DMS153 treated with DMSO at 0.1 percent for 48 hours (cell line): ENCODE data around the gene C2CD3.
"Not testable (repeated sequence)": the region's sequence is repeated elsewhere in the genome, so short reads cannot be mapped to it uniquely, and the experiment has no call there.

ENCODE experiments used
- DNase-seq: peaks from one replicate; lab custom pipeline; 2025; ENCODE audit not compliant: unreplicated experiment; lab: John Stamatoyannopoulos, UW

C2CD3 gene

DNA sequence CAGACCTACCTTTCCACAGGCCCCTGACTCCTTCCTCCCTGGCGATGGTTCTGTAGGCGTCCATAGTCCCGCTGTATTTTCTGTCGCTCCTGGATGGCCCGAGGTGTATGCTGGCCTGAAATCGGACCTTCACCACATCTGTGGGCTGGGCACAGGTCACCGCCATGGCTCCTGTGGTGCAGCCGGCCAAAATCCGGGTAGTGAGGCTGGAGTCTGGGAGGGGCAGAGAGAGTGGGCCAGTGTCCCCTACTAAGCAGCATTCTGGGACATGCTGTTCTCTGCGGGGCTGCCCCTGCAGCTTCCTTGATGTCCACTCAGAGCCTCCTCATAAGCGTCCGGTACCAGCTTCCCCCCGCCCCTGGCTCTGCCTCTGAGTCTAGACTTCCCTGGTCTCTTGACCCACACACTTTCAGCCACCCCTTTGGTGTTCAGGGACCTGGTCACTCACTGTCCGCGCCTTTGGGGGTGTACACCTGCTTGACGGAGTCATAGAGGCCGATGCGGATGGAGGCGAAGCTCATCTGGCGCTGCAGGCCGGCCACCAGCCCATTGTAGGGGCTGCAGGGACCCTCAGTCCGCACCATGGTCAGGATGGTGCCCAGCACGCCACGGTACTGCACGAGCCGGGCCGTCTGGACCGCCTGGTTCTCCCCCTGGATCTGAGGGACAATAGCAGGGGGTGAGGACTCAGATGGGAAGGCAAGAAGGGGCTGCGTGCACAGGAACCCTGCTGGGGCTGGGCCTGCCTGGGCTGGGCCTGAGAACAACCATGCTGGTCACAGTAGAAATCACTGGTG lies 164.9 kb downstream of the C2CD3 start:
- DNase-seq, result no peak

DNA sequence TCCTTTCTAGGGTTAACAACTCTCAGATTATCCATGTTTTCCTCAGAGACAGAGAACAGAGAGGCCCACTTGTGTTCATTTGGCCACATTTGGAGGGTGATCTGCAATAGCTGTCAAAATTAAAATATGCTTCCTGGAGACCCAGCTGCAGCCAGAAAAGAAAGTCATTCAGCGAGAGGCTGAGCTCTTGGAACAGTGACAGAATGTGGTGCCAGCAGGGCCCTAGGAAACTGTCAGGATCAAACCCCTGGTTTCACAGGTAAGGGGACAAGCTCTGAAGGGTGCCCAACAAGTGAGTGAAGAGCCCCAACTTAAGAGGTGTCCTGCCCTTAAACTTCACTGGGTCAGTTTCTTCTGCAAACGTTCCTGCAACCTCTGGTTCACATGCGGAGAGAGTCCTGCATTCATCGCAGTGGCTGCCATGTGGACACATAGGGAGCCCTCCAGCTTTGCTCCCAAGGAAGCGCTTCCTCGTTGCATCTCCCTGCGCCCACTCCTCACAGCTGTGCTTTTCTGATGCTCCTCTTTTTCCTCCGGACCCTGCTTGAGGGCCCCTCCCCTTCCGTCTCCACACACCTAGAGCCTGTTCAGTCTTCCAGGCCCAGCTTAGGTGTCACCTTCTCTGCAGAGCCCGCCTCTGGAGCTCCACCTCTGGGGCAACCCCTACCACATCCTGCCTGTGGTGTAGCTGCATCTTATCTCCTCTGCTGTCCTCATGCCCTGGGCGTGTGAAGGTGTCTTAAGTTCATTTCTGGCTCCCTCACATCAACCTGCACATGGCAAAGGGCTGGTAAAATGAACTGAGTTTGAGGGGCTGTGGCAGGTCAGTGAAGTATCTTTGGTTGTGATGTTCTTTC lies 165.8 kb downstream of the C2CD3 start:
- DNase-seq, result no peak

DNA sequence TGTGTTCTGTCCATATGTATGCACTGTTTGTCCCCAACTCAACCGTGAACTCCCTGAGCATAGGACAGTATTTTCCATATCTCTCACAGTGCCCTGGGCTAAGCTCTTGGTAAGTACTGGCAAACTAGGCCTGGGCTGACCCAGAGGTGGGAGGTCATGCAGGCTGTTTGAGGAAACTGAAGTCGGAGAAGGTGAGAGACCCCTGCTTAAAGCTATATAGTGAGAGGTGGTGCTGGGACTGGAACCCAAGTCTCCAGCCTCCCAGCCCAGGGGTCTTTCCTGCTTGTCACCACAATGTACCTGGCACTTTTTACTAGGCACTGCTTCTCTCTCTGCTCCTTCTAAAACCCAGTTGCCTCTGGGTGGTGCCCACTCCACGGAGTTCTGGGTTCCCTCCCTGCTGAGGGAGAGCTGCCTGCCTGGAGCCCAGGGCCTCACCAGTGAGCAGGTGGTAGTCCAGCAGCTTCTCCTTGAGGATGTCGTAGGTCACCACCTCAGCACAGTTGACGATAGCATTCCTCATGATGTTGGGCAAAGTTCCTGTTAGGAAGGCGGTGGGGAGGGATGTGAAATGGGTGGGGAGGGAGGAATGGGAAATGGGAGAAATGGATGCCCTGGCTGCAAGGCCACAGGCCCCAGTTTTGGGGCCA lies 166.6 kb downstream of the C2CD3 start:
- no peak for DNase-seq

DNA sequence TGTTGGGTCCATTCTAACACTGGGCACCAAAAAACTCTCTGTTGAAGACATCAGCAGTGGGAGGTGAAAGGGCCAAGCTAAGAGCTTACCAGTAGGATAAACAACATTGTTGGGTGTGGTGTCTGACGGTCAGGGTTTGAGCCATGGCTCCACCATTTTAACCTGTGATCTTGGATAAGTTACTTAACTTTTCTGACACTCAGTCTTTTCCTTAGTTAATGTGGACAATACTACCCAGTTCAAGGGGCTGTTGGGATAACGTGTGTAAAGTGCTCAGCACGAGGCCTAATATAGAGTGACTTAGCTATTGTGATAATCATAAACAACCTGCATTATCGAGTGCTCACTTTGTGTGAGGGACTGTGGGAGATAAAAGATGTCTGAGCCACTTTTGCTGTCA lies 168.0 kb downstream of the C2CD3 start:
- DNase-seq, result no peak

DNA sequence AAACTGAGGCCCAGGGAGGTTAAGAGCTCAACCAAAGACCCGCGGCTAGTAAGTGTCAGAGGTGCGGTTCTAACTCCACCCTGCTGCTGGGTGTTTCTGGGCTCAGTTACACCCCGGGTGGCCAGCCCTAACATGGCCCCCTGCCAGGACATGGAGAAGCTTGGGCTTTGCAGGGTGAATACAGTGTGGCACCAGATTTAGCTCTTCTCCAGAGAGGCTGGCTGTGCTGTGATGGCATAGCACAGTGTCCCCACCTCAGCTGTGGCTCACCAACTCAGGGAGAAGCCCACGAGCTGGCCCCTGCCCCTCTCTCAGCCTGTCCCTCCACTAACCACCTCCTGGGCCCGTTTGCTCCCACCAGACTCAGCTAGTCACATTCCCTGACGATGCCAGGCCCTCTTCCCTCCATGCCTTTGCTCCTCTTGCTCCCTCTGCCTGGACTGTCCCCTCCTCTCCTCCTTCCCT lies 168.9 kb downstream of the C2CD3 start:
- DNase-seq, result no peak

DNA sequence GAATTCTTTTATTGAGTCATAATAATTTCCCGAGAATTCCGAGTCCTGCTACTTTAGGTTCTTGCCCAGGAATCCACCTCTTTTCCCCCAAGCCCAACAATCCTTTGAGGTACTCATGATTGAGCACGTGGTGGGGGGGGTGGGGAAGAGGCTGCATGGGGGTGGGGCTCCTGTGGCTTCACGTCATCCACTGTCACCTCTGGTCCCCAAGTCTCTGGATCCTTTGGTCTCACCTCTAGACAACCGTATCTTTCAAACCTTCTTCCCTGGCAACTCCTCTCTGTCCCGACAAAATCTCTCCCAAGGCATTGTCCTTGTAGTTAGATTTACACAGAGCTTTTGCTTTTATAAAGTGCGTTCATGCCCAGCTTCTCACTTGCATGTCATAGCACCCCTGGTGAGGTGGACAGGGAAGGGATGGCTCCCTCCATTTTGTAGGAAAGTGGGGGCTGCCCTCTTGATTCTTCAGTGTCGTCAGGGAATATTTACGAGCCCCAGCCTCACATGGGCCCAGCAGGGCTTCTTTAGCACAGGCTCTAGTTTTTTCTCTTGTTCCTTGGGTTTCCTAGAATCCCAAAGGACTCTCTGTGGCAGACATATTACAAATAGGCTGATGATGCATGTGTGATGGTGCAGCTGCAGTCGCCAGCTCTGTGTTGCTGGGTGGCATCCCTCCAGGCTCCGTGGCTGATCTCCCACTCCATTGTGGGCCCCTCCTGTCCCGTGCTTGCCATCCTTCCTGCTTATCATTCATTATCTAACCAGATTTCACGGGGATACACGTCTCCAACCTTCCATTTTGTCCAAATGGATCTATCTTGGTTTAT lies 170.3 kb downstream of the C2CD3 start:
- no peak for DNase-seq

DNA sequence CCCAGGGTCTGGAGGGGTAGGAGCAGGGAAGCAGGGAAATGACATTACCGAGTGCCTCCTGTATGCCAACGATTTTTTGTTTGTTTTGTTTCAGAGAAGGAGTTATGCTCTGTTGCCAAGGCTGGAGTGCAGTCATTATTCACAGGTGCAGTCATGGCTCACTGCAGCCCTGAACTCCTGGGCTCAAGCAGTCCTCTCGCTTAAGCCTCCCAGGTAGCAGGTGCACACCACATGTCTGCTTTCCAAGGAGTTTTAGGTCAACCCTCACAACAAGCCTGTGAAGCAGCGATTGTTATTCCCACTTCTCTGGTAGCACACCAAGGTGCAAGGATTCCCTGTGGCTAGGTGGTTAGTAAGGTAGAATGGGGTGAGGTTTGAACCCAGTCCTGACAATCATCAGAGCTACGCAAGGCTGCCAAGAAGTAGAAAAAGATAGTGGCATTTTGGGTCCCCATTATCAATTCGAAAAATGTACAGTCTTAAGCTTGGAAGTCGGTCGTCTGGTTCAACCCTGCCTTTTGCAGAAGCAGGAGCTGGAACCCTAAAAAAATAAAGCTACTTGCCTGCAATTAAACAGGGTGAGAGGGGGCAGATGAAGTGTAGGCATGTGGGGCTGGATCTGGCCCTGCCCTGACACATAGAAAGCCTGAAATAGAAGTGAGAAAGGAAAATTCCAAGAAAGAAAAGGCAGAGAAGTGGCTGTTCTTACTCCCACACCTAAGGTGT lies 171.1 kb downstream of the C2CD3 start:
- DNase-seq, result no peak

DNA sequence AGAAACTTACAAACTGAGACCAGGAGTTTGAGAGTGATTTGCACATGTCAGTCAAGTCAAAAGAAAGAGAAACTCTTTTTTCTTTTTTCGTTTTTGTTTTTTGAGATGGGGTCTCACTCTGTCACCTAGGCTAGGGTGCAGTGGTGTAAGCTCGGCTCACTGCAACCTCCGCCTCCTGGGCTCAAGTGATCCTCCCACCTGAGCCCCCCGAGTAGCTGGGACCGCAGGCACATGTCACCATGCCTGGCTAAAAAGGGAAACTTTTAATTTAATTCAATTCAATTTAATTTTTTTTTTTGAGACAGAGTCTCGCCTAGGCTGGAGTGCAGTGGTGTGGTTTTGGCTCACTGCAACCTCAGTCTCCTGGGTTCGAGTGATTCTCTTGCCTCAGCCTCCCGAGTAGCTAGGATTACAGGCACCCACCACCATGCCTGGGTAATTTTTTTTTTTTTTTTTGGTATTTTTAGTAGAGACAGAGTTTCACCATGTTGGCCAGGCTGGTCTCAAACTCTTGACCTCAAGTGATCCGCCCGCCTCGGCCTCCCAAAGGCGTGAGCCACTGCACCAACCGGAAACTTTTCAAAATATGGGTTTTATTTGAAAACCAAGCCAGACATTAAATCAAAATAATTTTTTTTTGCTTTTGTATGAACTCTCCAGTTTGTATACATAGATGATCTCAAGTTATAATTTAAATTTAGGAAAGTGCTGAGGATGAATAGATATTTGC lies 171.8 kb downstream of the C2CD3 start:
- no peak for DNase-seq

DNA sequence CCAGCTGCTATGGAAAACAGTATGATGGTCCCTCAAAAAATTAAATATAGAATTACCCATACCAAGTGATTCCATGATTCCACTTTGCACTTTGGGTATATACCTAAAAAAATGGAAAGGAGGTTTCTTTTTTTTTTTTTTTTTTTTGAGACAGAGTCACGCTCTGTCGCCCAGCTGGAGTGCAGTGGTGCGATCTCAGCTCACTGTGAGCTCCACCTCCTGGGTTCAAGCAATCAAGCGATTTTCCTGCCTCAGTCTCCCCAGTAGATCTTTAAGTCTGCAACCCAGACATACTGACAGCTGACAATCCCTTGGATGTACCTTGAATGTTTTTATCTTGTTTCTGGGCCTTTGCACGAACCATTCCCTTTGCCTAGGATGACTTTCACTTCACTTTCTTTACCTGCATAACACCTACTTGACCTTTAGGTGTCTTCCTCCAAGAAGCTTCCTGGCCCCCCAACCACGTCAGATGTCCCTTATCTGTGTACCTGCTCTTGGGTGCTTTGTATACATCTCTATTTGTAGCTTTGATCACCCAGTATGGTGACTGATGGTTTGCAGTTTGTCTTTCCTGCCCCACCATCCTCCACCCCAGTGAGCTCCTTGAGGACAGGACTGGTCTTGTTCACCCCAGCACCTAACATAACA lies 173.6 kb downstream of the C2CD3 start:
- no peak for DNase-seq

DNA sequence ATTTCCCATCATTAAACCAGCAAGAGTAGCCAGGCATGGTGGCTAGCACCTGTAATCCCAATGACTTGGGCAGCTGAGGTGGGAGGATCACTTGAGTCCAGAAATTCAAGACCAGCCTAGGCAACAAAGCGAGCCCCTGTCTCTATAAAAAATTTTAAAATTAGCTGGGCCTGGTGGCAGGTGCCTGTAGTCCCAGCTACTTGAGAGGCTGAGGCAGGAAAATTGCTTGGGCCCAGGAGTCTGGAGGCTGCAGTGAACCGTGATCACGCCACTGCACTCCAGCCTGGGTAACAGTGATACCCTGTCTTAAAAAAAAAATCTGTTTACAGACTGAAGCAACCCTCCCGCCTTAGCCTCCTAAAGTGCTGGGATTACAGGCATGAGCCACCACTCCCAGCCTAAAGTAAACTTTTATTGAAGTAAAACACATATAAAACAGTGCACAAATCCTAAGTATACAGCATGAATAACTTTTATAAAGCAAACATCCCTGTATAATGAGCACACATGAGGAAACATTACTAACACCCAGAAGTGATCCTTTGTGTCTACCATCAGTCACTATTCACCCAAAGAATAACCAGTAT lies 174.5 kb downstream of the C2CD3 start:
- DNase-seq, result no peak

DNA sequence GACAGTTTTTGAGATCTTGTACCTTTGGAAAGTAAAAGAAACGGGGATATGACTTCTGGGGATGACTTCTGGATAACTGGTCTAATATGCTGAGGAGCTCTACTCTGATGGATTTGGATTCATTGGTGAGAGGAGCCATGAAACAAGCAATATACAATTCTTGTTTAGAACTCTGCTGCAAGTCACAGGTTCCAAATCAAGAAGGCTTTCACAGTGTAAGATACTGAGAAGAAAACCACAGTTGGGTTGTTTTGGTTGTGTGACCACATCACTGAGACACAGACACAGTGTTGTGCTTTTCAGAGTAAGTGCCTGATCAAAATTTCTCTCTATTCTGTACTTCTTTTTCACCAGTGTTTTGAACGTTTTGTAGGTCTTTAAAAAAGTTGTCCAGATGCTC lies 175.1 kb downstream of the C2CD3 start:
- DNase-seq, result no peak

DNA sequence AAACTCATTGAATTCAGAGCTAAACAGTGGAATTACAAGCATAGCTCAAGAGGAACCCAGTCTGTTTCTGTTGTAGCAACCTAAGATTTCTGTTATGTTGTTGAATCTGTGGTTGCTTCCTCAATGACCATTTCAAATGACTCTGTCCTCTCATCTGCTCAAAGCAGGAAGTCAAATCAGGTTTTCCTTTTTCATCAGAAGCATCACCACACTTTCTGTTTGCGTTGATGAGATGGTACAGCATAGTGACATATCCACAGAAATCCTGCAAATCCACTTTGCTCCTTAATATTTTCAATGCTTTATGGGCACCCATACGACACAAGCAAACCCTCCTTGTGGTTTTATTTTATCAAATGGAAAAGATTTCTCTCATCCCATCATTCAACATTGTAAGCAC lies 175.6 kb downstream of the C2CD3 start:
- peak; percentile 28 for DNase-seq

DNA sequence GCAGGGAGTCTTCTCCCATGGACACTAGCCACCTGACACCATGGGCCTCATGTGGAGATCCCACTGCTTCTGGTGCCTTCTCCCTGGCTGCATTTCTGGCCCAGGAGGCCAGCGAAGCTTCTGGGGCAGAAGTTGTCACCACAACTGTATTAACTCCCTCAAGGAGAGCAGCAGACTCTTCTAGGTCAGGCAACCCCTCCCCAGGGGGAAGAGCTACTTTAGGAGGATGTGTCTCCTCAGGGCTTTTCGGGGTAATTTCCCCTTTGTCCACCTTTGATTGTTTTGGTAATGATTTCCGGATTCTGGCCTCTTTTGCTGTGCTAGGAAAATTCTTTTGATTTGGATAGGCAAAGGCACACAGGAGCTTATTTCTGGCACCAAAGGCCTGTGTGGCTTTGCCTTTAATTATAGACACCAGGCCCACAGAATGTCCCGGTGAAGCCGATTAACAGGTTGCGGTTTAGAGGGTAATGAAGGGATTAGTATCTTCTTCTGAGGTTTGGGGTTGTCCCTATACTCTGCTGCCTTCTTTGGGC lies 179.3 kb downstream of the C2CD3 start:
- DNase-seq, result no peak

DNA sequence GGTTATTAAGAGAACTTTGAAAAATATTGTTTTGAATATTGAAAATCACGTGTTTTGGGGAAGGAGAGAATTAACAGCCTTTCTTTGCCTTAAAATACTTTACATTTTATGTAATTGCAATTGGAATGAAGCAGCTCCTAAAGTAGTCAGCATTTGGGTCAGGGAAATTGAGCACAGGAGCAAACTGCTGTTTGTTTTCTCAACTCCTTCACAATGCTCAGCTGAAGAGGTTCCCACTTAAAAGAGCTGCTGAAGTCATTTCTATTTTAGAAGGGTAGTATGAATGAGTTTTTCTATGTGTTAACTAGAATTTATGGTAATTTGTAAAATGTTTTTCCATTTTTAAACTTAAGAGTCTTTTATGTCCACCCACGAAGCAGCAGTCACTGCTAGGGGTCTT lies 180.1 kb downstream of the C2CD3 start:
- DNase-seq, result no peak

DNA sequence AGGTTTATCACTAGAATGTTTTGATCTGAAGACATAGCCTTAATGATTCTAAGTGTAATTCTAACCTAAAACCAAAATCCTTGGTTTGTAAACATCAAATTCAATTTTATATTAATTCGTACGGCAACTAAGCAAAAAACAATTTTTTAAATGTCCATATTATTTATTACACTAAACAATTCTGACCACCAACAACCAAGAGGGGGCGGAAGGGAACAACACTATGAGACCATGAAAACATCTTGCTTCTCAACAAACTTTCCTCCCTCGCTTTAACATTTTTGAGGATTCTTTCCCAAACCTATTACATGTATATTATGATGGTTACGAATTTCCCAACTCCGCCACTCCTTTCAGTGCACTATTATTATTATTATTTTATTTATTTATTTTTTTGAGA lies 181.6 kb downstream of the C2CD3 start:
- DNase-seq, result no peak

DNA sequence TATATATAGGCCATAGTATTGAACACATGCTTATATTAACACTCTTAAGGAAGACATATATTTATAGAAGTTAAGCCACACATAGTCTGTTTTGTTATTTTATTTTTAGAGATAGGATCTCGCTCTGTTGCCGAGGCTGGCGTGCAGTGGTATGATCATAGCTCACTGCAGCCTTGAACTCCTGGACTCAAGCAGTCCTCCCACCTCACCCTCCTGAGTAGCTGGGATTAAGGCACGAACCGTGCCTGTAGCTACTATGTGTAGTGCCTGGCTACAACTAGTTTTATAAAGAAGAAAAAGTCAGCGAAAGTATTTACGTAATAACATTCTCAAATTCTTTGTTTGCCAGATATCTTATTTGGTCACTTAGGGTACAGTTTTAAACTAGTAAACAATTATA lies 182.6 kb downstream of the C2CD3 start:
- no peak for DNase-seq

DNA sequence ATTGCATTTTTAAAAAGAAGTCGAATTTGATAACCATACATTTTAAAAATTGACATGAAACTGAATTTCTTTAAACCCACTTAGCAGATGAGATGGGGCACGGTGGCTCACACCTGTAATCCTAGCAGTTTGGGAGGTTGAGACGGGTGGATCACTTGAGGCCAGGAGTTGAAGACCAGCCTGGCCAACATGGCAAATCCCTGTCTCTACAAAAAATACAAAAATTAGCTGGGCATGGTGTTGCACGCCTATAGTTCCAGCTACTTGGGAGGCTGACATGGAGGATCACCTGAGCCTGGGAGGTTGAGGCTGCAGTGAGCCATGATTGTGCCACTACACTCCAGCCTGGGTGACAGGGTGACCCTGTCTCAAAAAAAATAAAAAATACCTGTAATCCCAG lies 185.1 kb downstream of the C2CD3 start:
- not testable (repeated sequence) for DNase-seq

DNA sequence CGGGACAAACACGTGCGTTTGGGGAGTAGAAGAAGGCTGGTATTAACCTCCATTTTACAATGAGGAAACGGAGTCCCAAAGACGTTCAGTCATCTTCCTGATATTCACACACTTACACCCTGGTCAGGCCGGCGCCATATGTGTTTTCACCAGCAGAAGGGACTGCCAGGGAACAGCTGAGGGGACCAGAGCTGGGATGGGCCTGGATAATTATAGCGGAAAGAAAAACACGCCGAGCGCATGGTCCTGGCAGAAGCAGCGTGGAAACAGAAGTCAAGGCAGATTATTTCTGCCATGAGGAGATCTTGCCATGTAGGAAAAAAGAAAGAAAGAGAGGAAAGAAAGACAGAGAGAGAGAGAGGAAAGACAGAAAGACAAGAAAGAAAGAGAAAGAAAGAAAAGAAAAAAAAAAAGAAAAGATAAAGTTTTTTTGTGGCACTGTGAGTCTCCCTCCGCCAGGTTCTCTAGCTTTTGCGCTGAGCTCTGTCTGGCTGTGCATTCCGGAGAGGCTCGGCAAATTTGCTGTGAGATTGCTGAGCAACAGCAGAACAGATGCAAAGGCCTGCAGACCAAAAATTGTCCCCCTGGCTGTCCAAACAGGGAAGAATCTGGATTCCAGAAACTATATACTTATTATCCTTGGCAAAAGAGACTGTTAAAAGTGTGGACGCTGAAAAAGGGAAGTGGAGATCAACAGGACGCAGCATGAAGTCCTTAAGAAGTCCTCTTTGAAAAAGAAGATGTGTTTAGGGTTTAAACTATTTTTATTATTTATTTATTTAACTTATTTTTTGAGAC lies 186.9 kb downstream of the C2CD3 start:
- DNase-seq, result no peak
